Common myeloid progenitor, CD34-positive (primary cell): Measurements from ENCODE around the gene IL18R1.
A peak's percentile ranks its signal among the peaks of the same experiment; 100 is the strongest.

Experiments
- CTCF ChIA-PET: fragments of 350-600 bp; sonication (Branson Sonifier 250); formaldehyde crosslinking; loops from one replicate; lab custom pipeline; 2021; ENCODE audit warnings: antibody characterized with exemption; lab: Charles Lee
- POLR2A ChIA-PET: fragments of 350-600 bp; sonication (Branson Sonifier 250); formaldehyde crosslinking; loops from one replicate; lab custom pipeline; 2021; ENCODE audit warnings: antibody characterized with exemption; lab: Charles Lee
- DNase-seq, 3 donors: peaks; one replicate each; pipeline versions ENCODE4 v3.0.0 to v3.0.0-alpha.2; 2013
- H3K27ac ChIP-seq, 2 experiments: 1 replicate in 1 of 2; 2 replicates in 1 of 2; pipeline ENCODE4 v1.7.0; 2013; ENCODE audit warnings: inconsistent platforms in 2 of 2, low read length in 2 of 2, mild to moderate bottlenecking in 2 of 2, low read depth in 1 of 2, moderate library complexity in 1 of 2; ENCODE audit not compliant: severe bottlenecking in 2 of 2, insufficient read depth in 1 of 2, poor library complexity in 1 of 2
- H3K27me3 ChIP-seq, 5 experiments: replicated peaks in 2 of 5; 1 replicate in 3 of 5; 2 replicates in 2 of 5; pipeline versions ENCODE4 v1.6.1 to v1.7.0; 2013; ENCODE audit warnings: low read length in 4 of 5, mild to moderate bottlenecking in 2 of 5, moderate library complexity in 2 of 5, inconsistent platforms in 1 of 5; ENCODE audit not compliant: insufficient read depth in 5 of 5, control insufficient read depth in 4 of 5
- H3K36me3 ChIP-seq, 4 experiments: 1 replicate in 2 of 4; 2 replicates in 2 of 4; pipeline versions ENCODE4 v1.6.1 to v1.7.0; 2013; ENCODE audit warnings: low read length in 3 of 4, control low read depth in 1 of 4, mild to moderate bottlenecking in 1 of 4; ENCODE audit not compliant: control insufficient read depth in 4 of 4, insufficient read depth in 4 of 4
- H3K4me1 ChIP-seq, 4 experiments: 1 replicate in 3 of 4; 2 replicates in 1 of 4; pipeline versions ENCODE4 v1.6.1 to v1.7.1; 2013; ENCODE audit warnings: low read length in 3 of 4, mild to moderate bottlenecking in 3 of 4, control low read depth in 1 of 4, inconsistent platforms in 1 of 4, moderate library complexity in 1 of 4; ENCODE audit not compliant: control insufficient read depth in 4 of 4, insufficient read depth in 4 of 4; ENCODE audit errors: control extremely low read depth in 1 of 4
- H3K4me3 ChIP-seq, 7 experiments: 1 replicate in 4 of 7; 2 replicates in 3 of 7; pipeline versions ENCODE4 v1.5.1 to v1.7.0; 2013; ENCODE audit warnings: mild to moderate bottlenecking in 7 of 7, low read length in 6 of 7, moderate library complexity in 6 of 7, inconsistent platforms in 2 of 7, low read depth in 2 of 7, control low read depth in 1 of 7; ENCODE audit not compliant: insufficient read depth in 4 of 7, control insufficient read depth in 1 of 7; ENCODE audit errors: extremely low read depth in 1 of 7
- H3K9me3 ChIP-seq, 5 experiments: 1 replicate in 4 of 5; 2 replicates in 1 of 5; pipeline versions ENCODE4 v1.6.1 to v1.7.1; 2013; ENCODE audit warnings: low read length in 4 of 5, mild to moderate bottlenecking in 2 of 5, inconsistent platforms in 1 of 5, low read depth in 1 of 5, moderate library complexity in 1 of 5; ENCODE audit not compliant: control insufficient read depth in 4 of 5, insufficient read depth in 2 of 5; ENCODE audit errors: control extremely low read depth in 1 of 5
- WGBS: methylation state at CpG from one replicate; pipeline ENCODE4 v1.1.5; 2013; ENCODE audit not compliant: insufficient coverage; 5-methylcytosine and 5-hydroxymethylcytosine counted together

IL18R1 gene

DNA sequence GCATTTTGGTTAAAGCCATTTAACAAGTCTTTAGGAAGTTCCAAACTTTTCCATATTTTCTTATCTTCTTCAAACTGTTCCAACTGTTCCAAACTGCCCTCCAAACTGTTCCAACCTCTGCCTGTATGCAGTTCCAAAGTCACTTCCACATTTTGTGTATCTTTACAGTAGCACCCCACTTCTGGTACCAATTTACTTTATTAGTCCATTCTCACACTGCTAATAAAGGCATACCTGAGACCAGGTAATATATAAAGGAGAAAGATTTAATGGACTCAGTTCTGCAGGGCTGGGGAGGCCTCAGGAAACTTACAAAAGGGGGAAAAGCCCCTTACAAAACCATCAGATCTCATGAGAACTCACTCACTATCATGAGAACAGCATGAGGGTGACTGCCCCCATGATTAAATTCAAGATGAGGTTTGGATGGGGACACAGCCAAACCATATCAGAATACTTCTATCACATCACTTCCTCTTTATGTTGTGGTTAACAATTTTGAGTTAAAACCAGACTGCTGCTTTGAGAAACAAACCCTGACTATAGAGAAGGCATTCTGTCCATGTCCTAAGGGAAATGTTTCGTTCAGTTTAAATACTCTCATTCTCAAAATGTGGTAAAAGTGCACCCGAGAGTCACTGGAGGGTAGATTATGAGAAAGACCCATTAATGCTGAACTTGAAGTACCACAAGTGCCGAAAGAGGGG lies 11.0 kb downstream of the IL18R1 start:
- Histone ChIP-seq H3K36me3 (peaks cover 0 to 26% (median 12%) of the 10 kb centered on the region in 4 experiments), H3K9me3 (peaks cover 0 to 19% (median 9%) of the 10 kb centered on the region in 5 experiments), H3K27me3 (no peaks in the 10 kb centered on the region), H3K27ac (no peak overlapping the region), H3K4me3 (no peak overlapping the region), H3K4me1 (peaks cover 0 to 6% (median 0%) of the 10 kb centered on the region in 4 experiments)
- POLR2A ChIA-PET: no interaction called here
- peak in 2 of 3 donors; percentile 61 to 74 for DNase-seq
- CTCF ChIA-PET: no interaction called here
- 88% methylated on average over 3 of the region's 3 CpGs for WGBS

DNA sequence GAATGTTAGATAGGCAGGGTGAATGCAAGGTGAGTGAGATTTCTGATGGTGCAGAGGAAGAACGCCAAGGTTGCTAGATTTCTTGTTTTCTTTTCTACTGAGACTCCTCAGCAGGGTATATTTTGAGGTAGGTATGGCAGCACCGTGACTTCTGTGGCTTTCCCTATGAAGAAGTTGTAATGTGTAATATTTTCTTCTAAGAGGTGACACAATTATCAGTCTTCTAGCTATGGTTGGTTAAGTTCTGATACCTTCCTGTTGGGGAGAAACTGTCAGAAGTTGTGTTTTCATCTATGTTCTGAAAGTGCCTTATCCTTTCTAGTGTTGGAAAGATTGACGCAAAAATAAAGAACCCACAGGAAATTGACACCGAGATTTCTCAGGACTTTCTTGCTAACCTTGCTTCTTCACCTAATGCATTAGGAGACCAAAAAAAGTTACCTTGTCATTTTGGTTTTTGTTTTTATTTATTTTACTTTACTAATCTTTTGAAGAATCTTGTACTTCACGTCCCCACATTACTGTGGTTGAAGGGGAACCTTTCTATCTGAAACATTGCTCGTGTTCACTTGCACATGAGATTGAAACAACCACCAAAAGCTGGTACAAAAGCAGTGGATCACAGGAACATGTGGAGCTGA lies 11.9 kb downstream of the IL18R1 start:
- Histone ChIP-seq H3K9me3 (peaks cover 0 to 19% (median 9%) of the 10 kb centered on the region in 5 experiments), H3K36me3 (peaks cover 0 to 24% (median 12%) of the 10 kb centered on the region in 4 experiments), H3K4me1 (peaks cover 0 to 6% (median 0%) of the 10 kb centered on the region in 4 experiments), H3K4me3 (no peak overlapping the region), H3K27me3 (no peaks in the 10 kb centered on the region), H3K27ac (no peak overlapping the region)
- WGBS: 100% methylated on average over 3 of the region's 6 CpGs
- ChIA-PET CTCF (interaction anchor here (1.1 to 1.2 kb wide), 2 partner anchors 11 to 48 kb away, joined by 3 read pairs; no protein-coding TSS in a partner anchor), POLR2A (no interaction called here)
- no peak for DNase-seq

DNA sequence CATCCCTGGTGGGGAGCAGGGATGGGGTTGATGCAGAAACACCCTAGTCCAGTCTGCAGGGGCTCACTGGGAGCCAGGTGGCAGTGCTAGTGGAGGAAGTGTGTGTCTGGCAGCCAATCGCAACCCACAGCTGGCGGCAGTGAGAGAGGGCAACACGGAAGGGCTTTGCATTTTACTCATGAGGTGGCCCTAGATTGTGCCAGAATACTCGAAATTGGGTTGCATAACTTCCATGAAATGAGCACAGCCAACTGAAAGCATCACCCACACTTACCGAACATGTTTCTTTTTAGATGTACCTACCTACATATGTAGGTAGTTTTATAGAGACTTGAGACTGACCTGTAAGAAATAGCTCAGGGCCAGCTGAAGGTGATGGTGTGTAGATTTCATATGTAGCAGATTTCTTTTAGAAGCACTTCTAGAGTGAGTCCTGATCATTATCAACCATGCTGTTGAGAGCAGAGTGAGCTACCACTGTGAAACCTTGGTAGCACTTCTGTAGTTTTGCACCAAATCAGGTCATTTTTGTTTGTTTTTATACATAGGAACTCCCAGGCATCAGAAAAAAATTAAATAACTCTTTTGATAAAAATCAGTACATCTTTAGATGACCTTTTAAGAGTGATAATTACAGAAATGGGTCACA lies 13.0 kb downstream of the IL18R1 start:
- POLR2A ChIA-PET: no interaction called here

DNA sequence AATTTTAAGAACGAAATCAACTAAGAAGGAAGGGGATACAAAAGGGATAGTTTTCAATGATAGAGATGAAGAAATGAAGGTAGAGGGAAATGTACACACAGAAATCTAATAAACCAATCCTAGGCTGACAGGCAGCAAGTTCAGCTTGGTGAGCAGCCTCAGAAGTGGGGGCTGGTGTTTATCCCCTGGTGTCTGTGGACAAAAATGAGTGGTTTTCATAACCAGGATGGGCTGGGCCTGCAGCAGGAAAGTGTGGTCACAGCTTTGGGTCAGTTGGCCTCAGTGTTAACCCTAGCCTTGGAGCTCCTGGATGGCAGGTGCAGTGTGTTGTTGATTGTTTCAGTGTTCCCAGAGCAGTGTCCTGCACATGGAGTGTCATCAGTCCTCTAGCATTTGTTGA lies 14.3 kb downstream of the IL18R1 start:
- Histone ChIP-seq H3K36me3 (peaks cover 0 to 18% (median 5%) of the 10 kb centered on the region in 4 experiments), H3K9me3 (peaks cover 0 to 19% (median 10%) of the 10 kb centered on the region in 5 experiments), H3K4me3 (no peak overlapping the region), H3K27ac (no peak overlapping the region), H3K4me1 (peaks cover 0 to 6% (median 0%) of the 10 kb centered on the region in 4 experiments), H3K27me3 (no peaks in the 10 kb centered on the region)
- CTCF ChIA-PET: no interaction called here
- no CpG with 5 or more reads among the region's 1 CpG for WGBS
- no peak for DNase-seq
- POLR2A ChIA-PET: no interaction called here

More for the DNA sequence above, 13.0 kb downstream of the IL18R1 start:
- WGBS: 97% methylated on average over 3 of the region's 5 CpGs
- Histone ChIP-seq H3K4me1 (peaks cover 0 to 6% (median 0%) of the 10 kb centered on the region in 4 experiments), H3K27ac (no peak overlapping the region), H3K4me3 (no peak overlapping the region), H3K27me3 (no peaks in the 10 kb centered on the region), H3K9me3 (peaks cover 0 to 19% (median 9%) of the 10 kb centered on the region in 5 experiments), H3K36me3 (peaks cover 0 to 21% (median 10%) of the 10 kb centered on the region in 4 experiments)
- CTCF ChIA-PET: interaction anchor here (1.1 to 1.2 kb wide), 3 partner anchors 9 to 49 kb away, joined by 3 to 5 read pairs (median 3); no protein-coding TSS in a partner anchor
- no peak for DNase-seq

DNA sequence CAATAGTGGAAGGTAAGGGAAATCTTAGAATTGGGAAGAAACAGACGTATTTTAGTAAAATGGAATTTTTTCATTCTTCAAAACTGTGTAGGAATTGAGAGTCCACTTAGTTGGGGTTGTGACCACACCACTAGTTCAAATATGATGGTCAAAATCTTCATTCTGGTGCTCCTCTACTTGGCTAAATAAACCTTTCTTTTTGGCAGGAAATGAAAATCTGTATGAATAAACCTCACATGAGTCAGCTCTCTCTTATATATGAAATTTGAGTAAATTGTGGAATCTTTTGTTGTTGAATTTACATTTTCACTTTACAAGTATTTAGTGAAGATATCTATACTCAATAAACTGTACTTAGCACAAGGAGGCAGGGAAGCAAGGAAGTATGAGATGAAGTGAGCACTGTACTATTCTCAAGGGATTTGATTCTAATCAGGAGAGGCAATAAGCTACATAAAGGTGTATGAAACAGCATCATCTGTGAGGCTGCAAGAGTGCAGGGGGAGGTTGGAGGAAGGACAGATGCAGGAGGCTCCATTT lies 20.5 kb downstream of the IL18R1 start:
- no peak overlapping the region for H3K4me3 ChIP-seq
- POLR2A ChIA-PET: interaction anchor here (0.6 kb wide), 1 partner anchor 611 kb away, joined by 3 read pairs; no protein-coding TSS in a partner anchor
- no CpG with 5 or more reads among the region's 1 CpG for WGBS
- H3K36me3 ChIP-seq: peaks cover 0 to 12% (median 2%) of the 10 kb centered on the region in 4 experiments
- DNase-seq: no peak
- peaks cover 0 to 12% (median 0%) of the 10 kb centered on the region in 5 experiments for H3K9me3 ChIP-seq
- CTCF ChIA-PET: no interaction called here
- no peaks in the 10 kb centered on the region for H3K4me1 ChIP-seq
- no peak overlapping the region for H3K27ac ChIP-seq
- no peaks in the 10 kb centered on the region for H3K27me3 ChIP-seq

DNA sequence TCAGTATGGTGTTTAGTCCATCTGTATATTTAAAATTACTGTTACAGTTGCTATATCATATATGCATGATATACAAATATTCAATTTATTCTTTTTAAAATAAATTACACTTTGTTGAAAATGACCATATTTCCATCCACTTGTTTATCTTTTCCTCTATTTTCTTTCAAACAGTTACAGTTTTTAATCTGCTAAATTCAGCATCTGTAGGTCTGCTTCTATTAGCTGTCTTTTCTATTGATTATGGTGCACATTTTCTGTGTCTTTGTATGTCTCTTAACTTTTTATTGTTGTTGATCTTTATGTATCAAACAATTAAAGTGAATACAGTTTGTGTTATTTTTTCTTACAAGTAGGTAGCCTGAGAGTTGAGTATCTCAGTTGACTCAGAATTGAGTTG lies 28.1 kb downstream of the IL18R1 start:
- ChIA-PET POLR2A (interaction anchor here (0.6 kb wide), 1 partner anchor 26 kb away, joined by 3 read pairs; no protein-coding TSS in a partner anchor), CTCF (no interaction called here)
- Histone ChIP-seq H3K4me3 (no peak overlapping the region), H3K4me1 (no peaks in the 10 kb centered on the region), H3K9me3 (peaks cover 0 to 28% (median 6%) of the 10 kb centered on the region in 5 experiments), H3K27ac (no peak overlapping the region), H3K36me3 (peaks cover 0 to 12% (median 5%) of the 10 kb centered on the region in 4 experiments), H3K27me3 (no peaks in the 10 kb centered on the region)
- peak in 2 of 3 donors; percentile 14 to 36 for DNase-seq
